A549 treated with dexamethasone at 1 μM for 4 hours (cell line): ENCODE measurements around the gene KIF2A. TPM values are rescaled to one million over a fixed set of nuclear protein-coding genes. Genes with fewer than 3 reads are reported as not detected.

Experiments
- total RNA-seq: library from RNA; stranded (reverse); fragments of 200-300 nt; extraction: Qiagen RNA extraction; gene quantifications from 5 replicates; pipeline ENCODE4 v1.2.3, GENCODE V29; 2022

The KIF2A gene
- 32.0 to 46.6 TPM (median 40.6 TPM) in 5 replicates for total RNA-seq

GRCh38 chr5:62305715-62306322 is at the start of gene KIF2A:
TSS of gene KIF2A (plus strand) at chr5:62306206. CDS start at chr5:62306473, 267 bp downstream.

DNA sequence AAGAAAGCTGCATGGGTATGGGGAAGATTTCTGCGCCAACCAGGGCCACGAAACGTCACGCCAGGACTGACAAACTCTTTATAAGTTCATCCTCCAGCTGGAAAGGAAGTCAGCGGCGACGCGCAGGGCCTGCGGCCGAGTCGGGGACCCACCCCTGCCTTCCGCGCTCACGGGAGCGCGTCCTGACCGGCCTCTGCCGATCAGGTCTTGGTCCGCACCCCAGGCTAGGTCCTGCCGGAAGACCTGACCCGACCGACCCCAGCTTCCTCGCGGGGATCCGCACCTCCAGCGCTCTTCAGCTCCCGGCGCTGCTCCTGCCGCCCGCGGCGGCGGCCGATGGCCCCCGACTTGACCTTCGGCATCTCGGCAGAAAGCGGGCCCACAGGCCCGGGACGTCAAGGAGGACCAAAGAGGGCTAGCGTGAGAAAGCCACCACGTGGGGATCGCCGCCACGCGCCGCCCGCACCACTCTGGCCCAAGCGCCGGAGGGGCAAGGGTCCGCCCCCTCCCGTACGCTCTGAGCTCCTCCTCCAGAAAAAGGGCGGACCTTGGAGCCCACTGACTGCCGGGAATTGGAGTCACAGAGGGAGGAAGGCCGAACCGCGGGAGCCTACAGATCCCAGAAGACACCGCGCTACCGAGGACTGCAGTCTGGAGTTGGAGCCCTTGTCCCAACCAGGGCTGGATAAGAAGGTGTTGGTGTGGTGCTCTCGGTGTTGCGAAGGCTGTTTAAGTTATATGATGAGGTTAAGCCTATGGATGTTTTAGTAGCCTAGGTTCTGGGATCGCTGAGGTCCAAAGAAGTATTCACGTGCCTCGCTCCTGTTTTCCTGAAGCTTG is 97.6 kb downstream of the KIF2A start, which contains the start of gene DIMT1:
TSS of gene DIMT1 (minus strand) at position 495 of the 840 bp plus-strand sequence. CDS start at position 362, 133 bp downstream.

GRCh38 chr5:62412549-62413329 is 106.7 kb downstream of the KIF2A start, which contains the start of gene IPO11:
TSS of gene IPO11 (plus strand) at chr5:62412763. CDS start at chr5:62437280, 24,517 bp downstream.

Other genes with a start within 250 kb of the KIF2A start
- gene DIMT1, start 97.7 kb downstream of the KIF2A start, total RNA-seq, result 36.0 to 39.1 TPM (median 38.3 TPM) in 5 replicates
- gene IPO11, start 106.6 kb downstream of the KIF2A start, total RNA-seq, result 15.1 to 20.2 TPM (median 17.9 TPM) in 5 replicates